G401.6 (cell line): ENCODE data around the gene CHSY1.
A peak's percentile ranks its signal among the peaks of the same experiment; 100 is the strongest.

Experiments used
- FAIRE-seq: peaks from 2 replicates; lab custom pipeline; 2012; peaks lifted over from hg19 to GRCh38; lab: Jason Lieb, UNC

The CHSY1 gene

DNA sequence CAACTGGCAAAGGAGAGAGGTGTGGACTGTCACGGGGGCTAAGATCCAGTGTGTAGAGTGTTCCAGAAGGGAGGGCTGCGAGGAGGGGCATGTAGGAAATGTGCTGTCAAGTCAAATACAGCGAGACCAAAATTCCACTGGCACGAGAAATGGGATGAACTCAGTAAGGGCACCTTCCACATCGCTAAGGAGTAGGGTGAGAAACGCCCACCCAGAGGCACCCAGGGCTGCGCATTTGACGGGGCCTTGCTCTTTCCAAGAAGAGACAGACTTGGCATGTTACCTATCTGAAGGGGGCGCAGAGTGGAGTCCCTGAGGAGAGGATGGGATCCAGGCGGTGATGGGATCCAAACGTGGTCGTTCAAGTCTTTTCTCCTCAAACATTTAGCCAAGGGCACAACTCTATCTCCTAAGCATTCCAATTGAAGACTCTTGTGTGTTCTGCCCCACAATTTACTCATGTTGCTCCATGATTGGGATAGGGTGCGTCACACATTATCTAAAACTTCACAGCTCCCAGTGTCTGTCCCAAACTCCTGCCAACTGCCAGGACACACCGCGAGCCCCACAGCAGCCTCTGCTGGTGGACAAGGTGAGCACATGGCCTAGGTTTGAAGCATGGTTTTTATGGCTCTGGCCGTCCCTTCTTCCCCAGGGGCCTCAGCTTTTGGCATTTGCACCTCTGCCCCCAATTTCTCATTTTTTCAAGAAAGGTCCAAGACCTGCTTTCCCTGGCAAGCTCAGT lies 17.8 kb upstream of the CHSY1 start:
- no peak for FAIRE-seq

DNA sequence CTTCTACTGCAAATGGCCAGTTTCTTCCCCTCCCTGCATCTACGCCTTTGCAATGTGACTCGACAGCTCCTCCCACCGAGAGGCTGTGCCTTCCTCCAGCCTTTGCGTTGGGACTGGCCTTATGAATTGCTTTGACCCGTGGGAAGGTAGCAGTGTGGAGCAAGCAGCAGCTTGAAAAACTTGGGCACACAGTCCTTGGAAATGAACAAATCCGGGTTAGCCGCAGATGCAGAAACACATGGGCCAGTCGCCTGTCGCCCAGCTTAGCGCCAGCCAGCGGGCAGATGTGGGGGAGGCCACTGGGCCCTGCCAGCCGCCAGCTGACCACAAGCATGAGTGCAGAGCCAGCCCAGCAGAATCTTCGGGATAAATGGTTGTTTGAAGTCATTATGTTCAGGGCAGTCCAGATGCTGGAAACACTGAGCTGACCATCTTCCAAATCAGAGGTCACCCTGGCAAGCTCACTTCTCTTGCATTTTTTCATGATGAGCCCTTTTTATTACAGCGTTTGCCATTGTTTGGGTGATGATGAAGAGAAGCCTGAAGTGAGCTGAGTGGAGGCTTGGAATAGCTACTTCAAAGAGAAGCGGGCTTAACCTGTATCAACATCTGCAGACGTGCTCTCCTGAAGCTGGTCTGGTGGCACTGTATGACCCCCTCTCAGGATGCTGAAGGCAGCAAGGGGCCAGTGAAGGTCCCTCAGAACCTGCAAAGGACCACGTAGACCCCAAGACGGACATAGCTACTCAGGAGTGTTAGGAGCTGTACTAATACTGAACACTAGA lies 15.7 kb upstream of the CHSY1 start:
- no peak for FAIRE-seq

DNA sequence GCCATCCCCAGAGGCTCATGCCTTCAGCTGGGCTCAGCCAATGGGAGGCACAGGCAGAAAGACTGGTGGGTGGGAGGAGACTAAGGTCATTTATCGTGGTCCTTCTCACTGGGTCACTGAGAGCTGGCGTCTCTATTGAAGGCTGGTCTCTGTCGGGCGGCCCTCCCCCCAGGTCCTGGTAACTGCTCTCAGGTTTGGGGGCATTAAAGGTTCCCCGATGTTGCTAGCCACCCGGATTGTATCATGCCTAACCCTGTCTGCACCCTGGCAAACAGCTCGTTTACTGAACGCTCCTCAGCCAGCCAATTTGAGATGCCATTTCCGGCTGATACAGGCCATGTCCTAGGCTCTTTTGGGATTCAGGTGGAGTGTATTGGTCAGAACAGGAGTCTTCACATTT lies 14.9 kb upstream of the CHSY1 start:
- no peak for FAIRE-seq

DNA sequence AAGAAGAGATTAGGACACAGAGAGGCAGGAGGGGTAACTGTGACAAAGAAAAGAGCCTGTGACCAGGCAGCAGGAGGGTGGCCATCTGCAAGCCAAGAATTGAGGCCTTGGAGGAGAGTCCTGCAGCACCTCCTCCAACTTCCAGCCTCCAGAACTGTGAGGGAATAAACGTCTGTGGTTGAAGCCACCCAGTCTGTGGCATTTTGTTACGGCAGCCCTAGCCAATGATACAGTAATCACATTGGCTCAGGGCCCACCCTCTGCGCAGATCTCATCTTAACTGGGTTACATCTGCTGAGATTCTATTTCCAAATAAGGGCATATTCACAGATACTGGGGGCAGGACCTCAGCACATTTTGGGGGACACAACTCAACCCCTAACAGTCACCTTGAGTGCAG lies 14.2 kb upstream of the CHSY1 start:
- no peak for FAIRE-seq

- FAIRE-seq, result no peak
These were observed 13.2 kb upstream of the CHSY1 start for GRCh38 chr15:101264911-101265641.

GRCh38 chr15:101264011-101264410 lies 12.2 kb upstream of the CHSY1 start:
- no peak for FAIRE-seq

- FAIRE-seq, result no peak
These were observed 10.7 kb upstream of the CHSY1 start for GRCh38 chr15:101262551-101262950.

DNA sequence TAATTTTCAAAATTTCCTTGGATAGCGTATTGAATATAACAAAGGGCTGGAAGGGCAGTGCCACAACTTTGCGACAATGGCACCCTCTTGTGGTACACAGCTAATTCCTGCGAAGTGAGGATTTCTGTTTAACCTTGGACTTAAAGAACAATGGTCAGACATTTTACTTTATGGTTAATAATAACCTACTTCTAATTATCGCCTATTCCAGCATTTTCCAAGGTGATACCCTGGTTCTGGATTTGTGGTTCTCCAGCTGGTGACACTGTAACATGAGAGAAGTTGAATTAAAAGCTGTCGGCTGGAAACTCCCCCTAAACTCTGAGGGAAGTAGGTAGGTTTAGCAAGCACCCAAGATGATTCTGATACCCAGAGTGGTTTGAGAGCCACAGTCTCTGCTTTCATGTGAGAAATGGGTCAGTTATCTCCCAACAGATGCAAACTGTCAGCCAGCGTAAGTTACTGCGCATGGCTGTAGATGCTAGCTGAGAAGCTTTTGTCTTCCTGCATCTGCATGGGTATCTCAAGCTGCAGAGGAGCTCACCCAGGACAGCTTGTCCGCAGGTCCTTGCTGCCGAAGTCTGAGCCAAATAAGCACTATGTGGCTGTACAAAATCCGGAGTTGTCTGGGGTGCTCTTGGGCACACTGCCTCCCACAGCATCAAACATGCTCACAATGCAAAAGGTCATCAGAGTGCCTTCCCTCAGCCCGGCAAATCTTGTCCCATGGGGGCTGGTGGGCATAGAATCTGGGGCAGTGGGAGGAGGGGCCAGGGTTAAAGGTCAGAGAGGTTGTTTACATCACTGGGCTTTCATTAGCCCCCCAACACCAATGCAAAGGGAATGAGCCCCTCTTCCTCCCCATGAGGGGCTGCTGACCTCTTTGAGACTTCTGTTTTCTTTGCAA lies 6.6 kb upstream of the CHSY1 start:
- FAIRE-seq, result peak; percentile 87

DNA sequence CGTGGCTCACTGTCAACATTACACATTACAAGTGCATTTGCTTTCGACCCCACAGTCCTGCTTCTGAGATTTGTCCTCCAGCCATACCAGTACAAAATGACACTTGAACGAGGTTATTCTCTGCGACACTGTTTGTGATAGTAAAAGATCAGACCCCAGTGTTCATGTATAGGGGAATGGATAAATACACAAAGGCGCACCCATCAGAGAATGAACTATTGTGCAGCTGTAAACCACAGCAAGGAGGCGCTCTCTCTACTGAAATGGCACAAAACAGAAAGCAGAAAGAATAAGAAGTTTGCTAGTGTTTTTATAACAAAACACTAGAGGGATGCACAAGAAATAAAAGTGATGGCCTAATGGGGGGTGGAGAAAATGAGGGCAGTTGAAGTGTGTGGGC lies 4.9 kb upstream of the CHSY1 start:
- FAIRE-seq, result no peak

GRCh38 chr15:101255615-101256241 lies 3.9 kb upstream of the CHSY1 start:
- FAIRE-seq, result no peak

DNA sequence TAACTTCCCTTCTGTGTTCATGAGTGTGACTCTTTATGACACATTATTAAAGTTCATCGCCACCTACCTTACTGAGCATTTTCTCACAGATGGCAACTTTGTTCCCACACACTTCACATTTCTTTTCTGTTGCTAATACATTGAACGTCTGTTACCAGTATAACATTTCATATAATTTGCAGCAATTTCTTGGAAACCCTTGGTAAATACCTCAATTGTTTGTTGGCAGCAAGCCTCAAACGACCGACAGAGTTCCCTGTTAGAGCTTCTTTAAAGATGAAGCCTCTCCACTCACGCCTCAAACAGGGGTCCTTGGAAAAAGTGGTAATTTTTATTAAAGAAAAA lies 3.2 kb upstream of the CHSY1 start:
- no peak for FAIRE-seq

GRCh38 chr15:101254157-101255050 lies 2.6 kb upstream of the CHSY1 start:
- FAIRE-seq, result no peak

GRCh38 chr15:101252836-101253235 lies 988 bp upstream of the CHSY1 start:
- FAIRE-seq, result no peak

DNA sequence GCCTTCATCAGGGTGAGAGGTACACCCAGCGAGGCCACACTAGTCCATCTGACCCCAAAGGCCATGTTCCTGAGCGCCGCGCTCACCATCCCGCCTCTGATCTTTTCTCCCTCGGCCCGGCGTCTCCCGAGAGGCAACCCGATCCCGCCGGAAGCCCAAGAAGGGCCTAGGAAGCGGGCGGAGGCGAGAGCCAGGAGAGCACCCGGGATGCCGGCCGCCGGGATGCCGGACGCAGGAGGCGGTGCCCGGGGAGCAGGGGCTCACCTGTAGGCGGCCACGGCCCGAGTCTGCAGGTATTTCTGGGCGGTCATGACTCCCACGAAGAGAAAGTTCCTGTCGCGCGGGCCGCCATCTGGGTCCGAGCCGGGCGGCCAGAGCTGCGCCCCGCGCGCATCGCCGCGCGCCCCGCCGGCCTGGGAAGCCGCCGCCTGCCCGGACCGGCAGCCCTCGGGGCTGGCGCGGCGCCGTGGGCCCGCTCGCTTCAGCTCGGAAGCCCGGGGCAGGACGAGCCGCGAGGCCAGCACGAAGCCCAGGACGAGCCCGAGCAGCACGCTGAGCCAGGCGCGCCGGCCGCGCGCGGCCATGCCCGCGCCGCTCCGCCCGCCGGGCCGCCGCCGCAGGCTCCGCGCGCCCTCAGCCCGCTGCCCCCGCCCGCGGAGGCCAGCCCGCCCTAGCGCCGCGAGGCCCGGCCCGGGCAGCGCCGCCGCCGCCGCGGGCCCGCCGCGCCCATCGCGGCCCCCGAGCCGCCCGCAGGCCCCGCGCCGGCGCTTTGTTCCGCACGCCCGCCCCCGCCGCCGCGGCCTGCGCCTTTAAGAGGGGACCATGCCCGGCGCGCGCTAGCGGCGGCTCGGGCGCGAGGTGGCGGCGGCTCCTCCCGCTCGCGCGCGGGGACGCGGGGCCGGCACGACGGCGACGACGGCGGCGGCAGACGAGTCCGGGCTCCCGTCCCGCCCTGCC lies 697 bp downstream of the CHSY1 start:
- no peak for FAIRE-seq

- no peak for FAIRE-seq
These were observed 1.5 kb downstream of the CHSY1 start for GRCh38 chr15:101250341-101250831.

DNA sequence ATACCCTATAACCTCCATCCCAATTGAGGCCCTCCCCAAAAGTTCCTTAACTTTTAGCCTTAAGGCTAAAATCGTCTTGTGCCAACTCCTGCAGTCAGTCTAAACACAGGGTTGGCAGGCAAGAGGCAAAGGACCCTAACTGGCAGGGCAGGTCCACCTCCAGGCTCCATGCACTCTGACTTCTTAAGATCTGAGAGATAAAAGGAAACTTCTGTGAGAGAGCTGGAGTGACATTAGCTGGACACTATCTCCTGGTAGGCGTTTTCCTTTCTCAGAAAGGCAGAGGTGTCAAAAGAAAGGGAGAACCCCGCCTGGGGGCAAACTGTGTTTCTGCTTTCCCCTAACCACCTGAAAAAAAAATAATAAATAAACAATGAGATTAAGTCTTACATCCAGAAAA lies 3.6 kb downstream of the CHSY1 start:
- FAIRE-seq, result no peak

DNA sequence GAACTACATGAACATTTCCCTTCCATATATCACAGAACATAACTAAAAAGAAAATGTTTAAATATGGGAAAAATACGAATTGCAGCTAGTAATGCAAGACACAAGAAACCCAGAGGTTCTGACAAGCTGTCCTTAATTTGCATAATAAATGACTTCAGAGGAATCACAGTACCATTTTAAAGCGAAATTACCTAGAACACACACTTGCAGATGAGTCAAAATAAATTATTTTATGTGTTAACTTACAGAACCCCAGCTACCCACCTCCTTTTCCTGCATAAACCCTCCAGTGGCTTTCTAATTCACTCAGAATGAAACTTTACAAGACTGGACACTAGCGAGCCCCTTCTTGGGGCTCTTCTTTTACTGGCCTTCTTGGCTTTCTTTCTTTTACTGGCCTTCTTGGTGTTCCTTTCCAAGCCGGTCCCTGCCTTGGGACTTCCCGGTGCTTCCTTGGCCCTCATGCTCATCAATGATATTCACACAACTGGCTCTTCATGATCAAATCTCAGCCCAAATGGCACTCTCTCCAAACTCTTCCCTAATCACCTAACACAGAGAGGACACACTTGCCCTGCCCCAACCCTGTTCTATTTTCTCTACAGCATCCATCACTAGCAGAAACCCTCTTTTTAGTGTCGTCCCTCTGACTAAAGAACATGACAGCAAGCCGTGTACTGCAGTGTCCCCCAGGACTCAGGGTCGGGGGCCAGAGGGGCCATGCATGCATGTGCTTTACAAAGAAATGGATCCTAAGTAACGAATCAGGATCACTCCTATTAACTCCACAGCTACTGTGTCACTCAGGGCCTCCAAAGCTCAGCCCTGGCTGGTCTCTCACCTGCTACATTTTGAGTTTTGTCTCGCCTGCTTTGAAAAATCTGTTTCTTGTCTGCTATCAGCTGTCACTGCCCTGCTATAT lies 4.8 kb downstream of the CHSY1 start:
- FAIRE-seq, result no peak

- FAIRE-seq, result no peak
These were observed 5.5 kb downstream of the CHSY1 start for GRCh38 chr15:101246391-101246790.
